ENCODE results near the gene C5orf47.

DNA sequence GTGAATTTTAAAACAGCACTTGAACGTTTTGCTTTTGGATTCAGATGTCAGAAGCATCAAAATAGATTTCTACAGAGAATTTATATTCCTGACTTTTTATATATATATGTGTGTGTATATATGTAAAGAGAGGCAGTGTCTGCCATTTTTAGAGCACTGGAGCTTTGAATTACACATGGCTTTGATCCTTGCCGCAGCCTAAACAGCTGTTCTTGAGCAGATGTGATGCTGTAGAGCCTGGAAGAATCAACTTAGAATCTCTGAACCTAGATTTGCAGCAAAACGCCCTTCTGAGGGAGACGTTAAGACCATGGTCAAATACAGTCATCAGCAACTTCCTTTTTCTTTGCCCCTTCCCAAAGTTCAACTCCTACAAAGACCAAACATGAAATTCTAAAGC is 21.7 kb upstream of the C5orf47 start:
- no peak for TF ChIP-seq POLR2A (IDR thresholded peaks at IDR 0.05)
- TF ChIP-seq, protein P1, sequence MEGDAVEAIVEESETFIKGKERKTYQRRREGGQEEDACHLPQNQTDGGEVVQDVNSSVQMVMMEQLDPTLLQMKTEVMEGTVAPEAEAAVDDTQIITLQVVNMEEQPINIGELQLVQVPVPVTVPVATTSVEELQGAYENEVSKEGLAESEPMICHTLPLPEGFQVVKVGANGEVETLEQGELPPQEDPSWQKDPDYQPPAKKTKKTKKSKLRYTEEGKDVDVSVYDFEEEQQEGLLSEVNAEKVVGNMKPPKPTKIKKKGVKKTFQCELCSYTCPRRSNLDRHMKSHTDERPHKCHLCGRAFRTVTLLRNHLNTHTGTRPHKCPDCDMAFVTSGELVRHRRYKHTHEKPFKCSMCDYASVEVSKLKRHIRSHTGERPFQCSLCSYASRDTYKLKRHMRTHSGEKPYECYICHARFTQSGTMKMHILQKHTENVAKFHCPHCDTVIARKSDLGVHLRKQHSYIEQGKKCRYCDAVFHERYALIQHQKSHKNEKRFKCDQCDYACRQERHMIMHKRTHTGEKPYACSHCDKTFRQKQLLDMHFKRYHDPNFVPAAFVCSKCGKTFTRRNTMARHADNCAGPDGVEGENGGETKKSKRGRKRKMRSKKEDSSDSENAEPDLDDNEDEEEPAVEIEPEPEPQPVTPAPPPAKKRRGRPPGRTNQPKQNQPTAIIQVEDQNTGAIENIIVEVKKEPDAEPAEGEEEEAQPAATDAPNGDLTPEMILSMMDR (IDR thresholded peaks at IDR 0.05), result no peak

All from breast epithelium (tissue), 3 donors.